ENCODE data around the gene OGFOD2.

DNA sequence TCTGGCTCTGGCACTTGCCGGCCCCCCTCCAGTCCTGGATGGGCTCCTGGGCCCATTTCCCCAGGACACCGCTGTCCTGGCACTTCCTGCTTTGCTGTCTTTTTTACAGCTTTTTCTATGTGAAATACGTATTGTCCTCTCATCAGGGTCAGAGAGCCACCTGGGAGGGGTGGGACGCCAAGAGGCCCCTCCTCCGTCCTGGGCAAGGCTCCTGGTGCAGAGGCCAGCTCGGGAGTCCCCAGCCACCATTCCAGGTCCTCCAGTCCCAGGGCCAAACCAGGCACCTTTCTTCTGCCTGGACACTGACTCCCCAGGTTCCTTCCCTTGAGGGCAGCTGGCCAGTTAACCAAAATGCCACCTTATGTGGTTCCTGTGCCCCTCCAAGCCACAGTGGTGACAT, 28.2 kb downstream of the OGFOD2 start:
- TF ChIP-seq POLR2A (IDR thresholded peaks at IDR 0.05; ENCODE audit: low read length) (no peak), GATA1 (IDR thresholded peaks at IDR 0.05; ENCODE audit: low read depth, low read length) (no peak)

Measured in erythroblast (primary cell).